HCT116 (cell line): ENCODE results near the gene CTRB2. TPM values are rescaled to one million over a fixed set of nuclear protein-coding genes. Genes with fewer than 3 reads are reported as not detected.

ENCODE experiments used
- ATAC-seq: fragments of 200-7000 bp; cut with Tn5 transposase; 2 replicates; pipeline ENCODE4 v1.9.1; 2020; ENCODE audit warnings: mild to moderate bottlenecking, moderate library complexity
- BruUV-seq: library from RNA; stranded (reverse); fragments of 400-500 nt; replicated peaks from 2 replicates; lab custom pipeline; 2021; lab: Mats Ljungman, UMichigan
- CTCF ChIA-PET: fragments of 300-600 bp; sonication (Branson Sonifier 250); formaldehyde crosslinking; loops from one replicate; lab custom pipeline; 2021; ENCODE audit warnings: antibody characterized with exemption; lab: Charles Lee
- POLR2A ChIA-PET: fragments of 300-600, 350-600 bp; sonication (Branson Sonifier 250); formaldehyde crosslinking; loops from one replicate; lab custom pipeline; 2021; ENCODE audit warnings: antibody characterized with exemption; lab: Charles Lee
- RAD21 ChIA-PET, 2 experiments: fragments of 300-600 bp; sonication (Branson Sonifier 250); formaldehyde crosslinking; loops; one replicate each; lab custom pipeline; 2023; ENCODE audit warnings: low total read pairs in 2 of 2; ENCODE audit not compliant: uncharacterized antibody in 2 of 2, unreplicated experiment in 2 of 2, low non-redundant PET in 1 of 2; lab: Charles Lee
- DNase-seq: peaks from one replicate; pipeline ENCODE4 v3.0.0-alpha.2; 2010; ENCODE audit warnings: low read depth, low spot score
- H2AFZ ChIP-seq: fragments of 200-600 bp; shearing (Covaris generic), sonication (generic); 2 replicates; pipeline ENCODE4 v1.6.1; 2017; ENCODE audit warnings: low read depth, mixed run types, mixed read lengths, antibody characterized with exemption, low read length; ENCODE audit not compliant: poor library complexity, severe bottlenecking
- H3K27ac ChIP-seq: 2 replicates; pipeline ENCODE4 v1.5.1; 2012; ENCODE audit warnings: low read depth, low read length
- H3K27me3 ChIP-seq: fragments of 200-600 bp; sonication (generic); 2 replicates; pipeline ENCODE4 v1.6.1; 2016; ENCODE audit warnings: mixed run types, low read length, mixed read lengths; ENCODE audit not compliant: insufficient read depth
- H3K36me3 ChIP-seq, 2 experiments: fragments of 200-500 bp in 1 of 2; fragments of 200-600 bp in 1 of 2; sonication (Bioruptor generic) in 1 of 2; sonication (generic) in 1 of 2; 2 replicates each; pipeline versions ENCODE4 v1.5.1 to v1.6.1; 2014 to 2016; ENCODE audit warnings: low read length in 2 of 2, inconsistent platforms in 1 of 2, mixed read lengths in 1 of 2, mixed run types in 1 of 2; ENCODE audit not compliant: insufficient read depth in 2 of 2, control insufficient read depth in 1 of 2
- H3K4me1 ChIP-seq, 2 experiments: fragments of 200-600 bp in 1 of 2; sonication (generic) in 1 of 2; 2 replicates each; pipeline versions ENCODE4 v1.5.1 to v1.6.1; 2012 to 2017; ENCODE audit warnings: low read length in 2 of 2, inconsistent platforms in 1 of 2, mild to moderate bottlenecking in 1 of 2, mixed read lengths in 1 of 2, mixed run types in 1 of 2, moderate library complexity in 1 of 2; ENCODE audit not compliant: insufficient read depth in 2 of 2, control insufficient read depth in 1 of 2
- H3K4me2 ChIP-seq: fragments of 200-600 bp; sonication (generic); 2 replicates; pipeline ENCODE4 v1.6.1; 2017; ENCODE audit warnings: mixed run types, low read length, mixed read lengths
- H3K4me3 ChIP-seq, 2 experiments: fragments of 200-600 bp in 1 of 2; sonication (generic) in 1 of 2; replicated peaks in 1 of 2; 2 replicates each; pipeline ENCODE4 v1.5.1; 2011 to 2016; ENCODE audit warnings: low read length in 2 of 2, control low read depth in 1 of 2, low read depth in 1 of 2, mild to moderate bottlenecking in 1 of 2, mixed read lengths in 1 of 2, mixed run types in 1 of 2
- H3K79me2 ChIP-seq: fragments of 200-600 bp; sonication (generic); 2 replicates; pipeline ENCODE4 v1.6.1; 2017; ENCODE audit warnings: mild to moderate bottlenecking, mixed run types, low read length, moderate library complexity, mixed read lengths; ENCODE audit not compliant: insufficient read depth
- H3K9ac ChIP-seq: fragments of 200-600 bp; sonication (generic); 2 replicates; pipeline ENCODE4 v1.6.1; 2016; ENCODE audit warnings: low read length, mixed read lengths
- H3K9me2 ChIP-seq: fragments of 200-600 bp; sonication (generic), shearing (Covaris generic); 2 replicates; pipeline ENCODE4 v1.6.1; 2017; ENCODE audit warnings: mixed run types, mild to moderate bottlenecking, moderate library complexity; ENCODE audit not compliant: insufficient read depth
- H3K9me3 ChIP-seq, 2 experiments: fragments of 200-500 bp in 1 of 2; fragments of 200-600 bp in 1 of 2; sonication (Bioruptor generic) in 1 of 2; sonication (generic) in 1 of 2; 2 replicates each; pipeline ENCODE4 v1.6.1; 2014 to 2017; ENCODE audit warnings: low read length in 2 of 2, mixed read lengths in 2 of 2, inconsistent platforms in 1 of 2, low read depth in 1 of 2, mild to moderate bottlenecking in 1 of 2, mixed run types in 1 of 2, moderate library complexity in 1 of 2; ENCODE audit not compliant: control insufficient read depth in 1 of 2, insufficient read depth in 1 of 2
- H4K20me1 ChIP-seq: fragments of 200-600 bp; sonication (generic), shearing (Covaris generic); 2 replicates; pipeline ENCODE4 v1.6.1; 2017; ENCODE audit warnings: mixed run types, mild to moderate bottlenecking, moderate library complexity; ENCODE audit not compliant: insufficient read depth
- ATF3 ChIP-seq: IDR thresholded peaks from 2 replicates; pipeline ENCODE4 v1.6.1; 2012
- CBX3 ChIP-seq: IDR thresholded peaks from 2 replicates; pipeline ENCODE4 v1.6.1; 2012; ENCODE audit warnings: low read depth
- CEBPB ChIP-seq: IDR thresholded peaks from 2 replicates; pipeline ENCODE4 v1.6.1; 2012; ENCODE audit warnings: low read depth
- ELF1 ChIP-seq: IDR thresholded peaks from 2 replicates; pipeline ENCODE4 v1.6.1; 2012; ENCODE audit warnings: low read depth, borderline replicate concordance
- MAX ChIP-seq: IDR thresholded peaks from 2 replicates; pipeline ENCODE4 v1.6.1; 2012
- POLR2A ChIP-seq: IDR thresholded peaks from 2 replicates; pipeline ENCODE4 v1.7.0; 2011; ENCODE audit warnings: borderline replicate concordance; ENCODE audit not compliant: insufficient read depth, insufficient read length; ENCODE audit errors: extremely low read depth
- POLR2AphosphoS5 ChIP-seq: IDR thresholded peaks from 2 replicates; pipeline ENCODE4 v1.6.1; 2011; ENCODE audit warnings: mild to moderate bottlenecking, low read depth, low read length, moderate library complexity
- RAD21 ChIP-seq: IDR thresholded peaks from 2 replicates; pipeline ENCODE4 v1.6.1; 2012; ENCODE audit warnings: low read depth, mild to moderate bottlenecking
- REST ChIP-seq: IDR thresholded peaks from 2 replicates; pipeline ENCODE4 v1.6.1; 2012; ENCODE audit warnings: low read depth
- SIN3A ChIP-seq: IDR thresholded peaks from 2 replicates; pipeline ENCODE4 v1.6.1; 2012; ENCODE audit warnings: low read depth
- ZBTB33 ChIP-seq: IDR thresholded peaks from 2 replicates; pipeline ENCODE4 v1.6.1; 2011; ENCODE audit warnings: mild to moderate bottlenecking, low read length, moderate library complexity; ENCODE audit not compliant: insufficient replicate concordance; ENCODE audit errors: extremely low read depth
- ZFX ChIP-seq: fragments of 450-650 bp; IDR thresholded peaks from 2 replicates; pipeline ENCODE4 v1.6.1; 2017
- ZNF274 ChIP-seq: fragments of 200-500 bp; sonication (Bioruptor generic); IDR thresholded peaks from 2 replicates; pipeline ENCODE4 v1.6.1; 2014; ENCODE audit warnings: mild to moderate bottlenecking, low read depth, low read length, inconsistent platforms
- intact Hi-C: fragments of 100-400 bp; cut with micrococcal nuclease; formaldehyde crosslinking; loops from 2 replicates; pipeline ENCODE4 v1.10.0; 2022
- total RNA-seq: library from RNA; stranded (reverse); gene quantifications from one replicate; pipeline ENCODE4 v1.2.1, GENCODE V29; 2021; ENCODE audit not compliant: unreplicated experiment

The CTRB2 gene
- total RNA-seq, 1 experiment from 2014 or later: 10.0 TPM

- POLR2A ChIA-PET: interaction anchor here (1.1 kb wide), 1 partner anchor 133 kb away, joined by 3 read pairs; no protein-coding TSS in a partner anchor
- H3K4me1 ChIP-seq: peaks cover 57 to 85% of the 10 kb centered on the region in 2 experiments
- intact Hi-C loops: no loop called here
Measured at GRCh38 chr16:75252049-75252864, 45.3 kb upstream of the CTRB2 start.

More at GRCh38 chr16:75252049-75252864, 45.3 kb upstream of the CTRB2 start:
- CTCF ChIA-PET: no interaction called here
- DNase-seq (no peak), ATAC-seq (no peak)
- H3K4me3 ChIP-seq: peak overlapping the region in 1 of 2 experiments; percentile 28; a peak in 1 of 4 replicates
- H3K4me2 ChIP-seq: peak overlapping the region; percentile 78
- H4K20me1 ChIP-seq: no peaks in the 10 kb centered on the region
- H3K9ac ChIP-seq: peak overlapping the region; percentile 56
- RAD21 ChIA-PET: no interaction called here
- peaks cover 74% of the 10 kb centered on the region for H3K79me2 ChIP-seq
- no peaks in the 10 kb centered on the region for H3K9me3 ChIP-seq
- peak overlapping the region; percentile 77 for H3K27ac ChIP-seq
- no peaks in the 10 kb centered on the region for H3K27me3 ChIP-seq
- no peaks in the 10 kb centered on the region for H3K9me2 ChIP-seq
- no peak overlapping the region for H2AFZ ChIP-seq
- TF ChIP-seq RAD21: no peak
- no peak for TF ChIP-seq POLR2A
- no peak for TF ChIP-seq ZFX
- no peak for TF ChIP-seq CBX3
- no peak for TF ChIP-seq ZBTB33
- TF ChIP-seq POLR2AphosphoS5: no peak
- no peak for TF ChIP-seq ELF1
- TF ChIP-seq REST: no peak
- TF ChIP-seq MAX: no peak
- TF ChIP-seq CEBPB: no peak
- TF ChIP-seq SIN3A: no peak
- no peak for TF ChIP-seq ATF3
- TF ChIP-seq ZNF274: no peak
- no peaks in the 10 kb centered on the region; a peak in 1 of 4 replicates for H3K36me3 ChIP-seq
- BruUV-seq: no TSS peak
